ENCODE data around the gene NEK10.

The NEK10 gene

GRCh38 chr3:27224197-27224596 lies 145.0 kb downstream of the NEK10 start:
- H3K27ac ChIP-seq: no peak overlapping the region
- no peak for TF ChIP-seq ZFX (IDR thresholded peaks at IDR 0.05)
- TF ChIP-seq, protein P1, sequence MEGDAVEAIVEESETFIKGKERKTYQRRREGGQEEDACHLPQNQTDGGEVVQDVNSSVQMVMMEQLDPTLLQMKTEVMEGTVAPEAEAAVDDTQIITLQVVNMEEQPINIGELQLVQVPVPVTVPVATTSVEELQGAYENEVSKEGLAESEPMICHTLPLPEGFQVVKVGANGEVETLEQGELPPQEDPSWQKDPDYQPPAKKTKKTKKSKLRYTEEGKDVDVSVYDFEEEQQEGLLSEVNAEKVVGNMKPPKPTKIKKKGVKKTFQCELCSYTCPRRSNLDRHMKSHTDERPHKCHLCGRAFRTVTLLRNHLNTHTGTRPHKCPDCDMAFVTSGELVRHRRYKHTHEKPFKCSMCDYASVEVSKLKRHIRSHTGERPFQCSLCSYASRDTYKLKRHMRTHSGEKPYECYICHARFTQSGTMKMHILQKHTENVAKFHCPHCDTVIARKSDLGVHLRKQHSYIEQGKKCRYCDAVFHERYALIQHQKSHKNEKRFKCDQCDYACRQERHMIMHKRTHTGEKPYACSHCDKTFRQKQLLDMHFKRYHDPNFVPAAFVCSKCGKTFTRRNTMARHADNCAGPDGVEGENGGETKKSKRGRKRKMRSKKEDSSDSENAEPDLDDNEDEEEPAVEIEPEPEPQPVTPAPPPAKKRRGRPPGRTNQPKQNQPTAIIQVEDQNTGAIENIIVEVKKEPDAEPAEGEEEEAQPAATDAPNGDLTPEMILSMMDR (conservative IDR thresholded peaks at IDR 0.05): no peak

GRCh38 chr3:27221264-27221932 lies 147.8 kb downstream of the NEK10 start:
- TF ChIP-seq, protein P1 (conservative IDR thresholded peaks at IDR 0.05): no peak
- H3K27ac ChIP-seq: no peak overlapping the region

DNA sequence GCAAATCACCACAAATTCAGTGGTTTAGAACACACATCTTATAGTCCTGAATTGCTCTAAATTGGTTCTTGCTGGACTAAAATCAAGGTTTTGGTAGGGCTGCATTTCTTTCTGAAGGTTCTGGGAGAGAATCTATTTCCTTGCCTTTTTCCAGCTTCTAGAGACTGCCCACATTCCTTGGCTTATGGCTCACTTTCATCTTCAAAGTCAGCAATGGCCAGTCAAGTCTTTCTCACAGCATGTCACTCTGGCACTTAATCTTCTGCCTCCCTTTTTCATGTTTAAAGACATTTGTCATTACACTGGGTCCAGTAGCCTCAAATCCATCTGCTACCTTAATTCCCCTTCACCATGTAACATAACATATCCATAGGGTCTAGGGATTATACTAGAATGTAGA lies 149.0 kb downstream of the NEK10 start:
- TF ChIP-seq, protein P1 (conservative IDR thresholded peaks at IDR 0.05): no peak
- TF ChIP-seq ZFX (IDR thresholded peaks at IDR 0.05): no peak
- no peak overlapping the region for H3K27ac ChIP-seq

- TF ChIP-seq ZFX (IDR thresholded peaks at IDR 0.05): no peak
- TF ChIP-seq, protein P1 (conservative IDR thresholded peaks at IDR 0.05): no peak
Observed at GRCh38 chr3:27219127-27219845, 149.9 kb downstream of the NEK10 start.

DNA sequence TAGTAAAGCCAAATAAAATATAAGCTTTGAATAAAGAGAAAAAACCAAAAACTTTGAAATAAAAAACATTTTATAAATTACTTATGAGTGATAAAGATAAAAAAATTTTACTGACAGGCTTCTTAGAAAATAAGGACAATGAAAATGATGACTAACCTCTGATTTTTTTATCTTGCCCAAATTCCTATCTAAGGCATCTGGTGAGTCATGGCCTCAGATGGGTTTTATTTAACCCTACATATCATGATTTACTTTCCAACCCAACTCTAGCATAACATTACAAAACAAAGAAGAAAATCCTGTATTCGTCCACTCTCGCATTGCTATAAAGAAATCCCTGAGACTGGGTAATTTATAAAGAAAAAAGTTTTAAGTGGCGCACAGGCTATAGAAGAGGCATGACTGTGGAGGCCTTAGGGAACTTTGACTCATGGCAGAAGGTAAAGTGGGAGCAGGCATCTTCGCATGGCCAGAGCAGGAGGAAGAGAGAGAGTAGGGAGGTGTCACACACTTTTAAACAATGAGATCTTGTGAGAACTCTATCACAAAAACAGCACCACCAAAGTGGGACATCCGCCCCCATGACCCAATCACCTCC lies 152.1 kb downstream of the NEK10 start:
- no peak overlapping the region for H3K27ac ChIP-seq

More at GRCh38 chr3:27219127-27219845, 149.9 kb downstream of the NEK10 start:
- no peak overlapping the region for H3K27ac ChIP-seq

DNA sequence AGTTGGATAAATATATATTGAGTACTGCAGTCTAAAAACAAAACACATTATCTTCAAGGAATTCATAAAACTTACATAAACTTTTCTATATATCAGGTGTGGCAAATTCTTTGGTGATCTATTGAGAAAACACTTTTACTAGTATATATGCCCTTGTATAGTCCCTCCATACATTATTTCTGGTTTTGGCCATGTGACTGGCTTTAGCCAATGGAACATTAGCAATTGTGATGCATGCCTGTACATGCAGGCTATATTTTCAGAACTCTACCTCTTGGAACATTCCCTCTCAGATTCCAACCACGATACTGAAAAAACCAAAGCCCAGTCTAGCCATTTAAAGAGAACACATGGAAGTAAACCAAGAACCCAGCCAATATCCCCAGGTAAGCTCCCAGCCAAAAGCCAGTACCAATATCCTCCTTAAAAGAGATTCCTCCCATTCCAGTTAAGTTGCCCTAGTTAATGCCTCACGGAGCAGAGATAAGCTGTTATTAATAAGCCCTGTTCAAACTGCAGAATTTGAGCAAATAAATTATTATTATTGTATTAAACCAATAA lies 152.8 kb downstream of the NEK10 start:
- H3K27ac ChIP-seq: no peak overlapping the region
- no peak for TF ChIP-seq ZFX (IDR thresholded peaks at IDR 0.05)
- TF ChIP-seq, protein P1 (conservative IDR thresholded peaks at IDR 0.05): no peak

More for the DNA sequence above, 152.1 kb downstream of the NEK10 start:
- TF ChIP-seq, protein P1 (conservative IDR thresholded peaks at IDR 0.05): no peak
- TF ChIP-seq ZFX (IDR thresholded peaks at IDR 0.05): no peak

- no peak overlapping the region for H3K27ac ChIP-seq
- no peak for TF ChIP-seq ZFX (IDR thresholded peaks at IDR 0.05)
- TF ChIP-seq, protein P1 (conservative IDR thresholded peaks at IDR 0.05): no peak
Observed at GRCh38 chr3:27213450-27213849, 155.7 kb downstream of the NEK10 start.

All from C4-2B (cell line).